Parathyroid adenoma (tissue), 2 donors: ENCODE data around the gene DDX39B.
"Not testable (repeated sequence)": the region's sequence is repeated elsewhere in the genome, so short reads cannot be mapped to it uniquely, and the experiment has no call there.

ENCODE experiments used
- H2AFZ ChIP-seq: fragments of 300-600 bp; sonication (generic); one replicate; pipeline ENCODE4 v1.7.0; 2017; ENCODE audit warnings: antibody characterized with exemption, mild to moderate bottlenecking
- H3K27ac ChIP-seq: fragments of 300-600 bp; sonication (generic); one replicate; pipeline ENCODE4 v1.7.0; 2017
- H3K27me3 ChIP-seq: fragments of 300-600 bp; sonication (generic); one replicate; pipeline ENCODE4 v1.7.0; 2017; ENCODE audit warnings: low read length; ENCODE audit not compliant: control insufficient read depth, insufficient read depth
- H3K36me3 ChIP-seq: fragments of 300-600 bp; sonication (generic); one replicate; pipeline ENCODE4 v1.7.0; 2017; ENCODE audit warnings: low read length; ENCODE audit not compliant: control insufficient read depth, insufficient read depth
- H3K4me1 ChIP-seq: fragments of 300-600 bp; sonication (generic); one replicate; pipeline ENCODE4 v1.7.0; 2017; ENCODE audit warnings: control low read depth
- H3K4me2 ChIP-seq: fragments of 300-600 bp; sonication (generic); one replicate; pipeline ENCODE4 v1.7.0; 2017; ENCODE audit warnings: low read length
- H3K4me3 ChIP-seq: fragments of 300-600 bp; sonication (generic); one replicate; pipeline ENCODE4 v1.7.0; 2017; ENCODE audit warnings: low read depth, low read length
- H3K79me2 ChIP-seq: fragments of 300-600 bp; sonication (generic); one replicate; pipeline ENCODE4 v1.7.0; 2017; ENCODE audit warnings: control low read depth
- H3K9ac ChIP-seq: fragments of 300-600 bp; sonication (generic); one replicate; pipeline ENCODE4 v1.7.0; 2017; ENCODE audit warnings: mild to moderate bottlenecking
- H3K9me3 ChIP-seq: fragments of 300-600 bp; sonication (generic); one replicate; pipeline ENCODE4 v1.7.0; 2017; ENCODE audit warnings: low read length; ENCODE audit not compliant: control insufficient read depth
- CTCF ChIP-seq: fragments of 300-600 bp; sonication (generic); IDR thresholded peaks from one replicate; pipeline ENCODE4 v1.7.0; 2017; ENCODE audit warnings: antibody characterized with exemption, mild to moderate bottlenecking
- donor health status: primary hyperparathyroidism.

DDX39B gene

GRCh38 chr6:31525553-31525931 lies 16.3 kb downstream of the DDX39B start:
- Histone ChIP-seq H3K79me2 (no peaks in the 10 kb centered on the region), H3K4me1 (no peaks in the 10 kb centered on the region), H2AFZ (no peak overlapping the region), H3K27ac (no peak overlapping the region), H3K4me3 (no peak overlapping the region), H3K27me3 (no peaks in the 10 kb centered on the region), H3K9me3 (no peaks in the 10 kb centered on the region), H3K36me3 (no peaks in the 10 kb centered on the region), H3K9ac (no peak overlapping the region), H3K4me2 (no peak overlapping the region)
- TF ChIP-seq CTCF: no peak

DNA sequence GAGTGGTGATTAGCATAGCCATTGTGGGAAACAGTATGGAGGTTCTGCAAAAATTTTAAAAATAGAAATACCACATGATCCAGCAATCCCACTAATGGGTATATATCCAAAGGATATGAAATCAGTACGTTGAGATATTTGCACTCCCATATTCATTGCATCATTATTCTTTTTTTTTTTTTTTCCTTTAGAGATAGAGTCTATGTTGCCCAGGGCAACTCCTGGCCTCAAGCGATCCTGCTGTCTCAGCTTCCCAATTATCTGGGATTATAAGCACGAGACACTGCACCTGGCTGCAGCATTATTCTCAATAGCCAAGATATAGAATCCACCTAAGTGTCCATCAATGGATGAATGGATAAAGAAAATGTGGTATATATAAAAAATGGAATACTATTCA lies 20.0 kb downstream of the DDX39B start:
- H3K27ac ChIP-seq: no peak overlapping the region
- no peak overlapping the region for H3K4me2 ChIP-seq
- no peaks in the 10 kb centered on the region for H3K79me2 ChIP-seq
- no peaks in the 10 kb centered on the region for H3K27me3 ChIP-seq
- no peaks in the 10 kb centered on the region for H3K9me3 ChIP-seq
- H3K36me3 ChIP-seq: no peaks in the 10 kb centered on the region
- no peak overlapping the region for H2AFZ ChIP-seq
- TF ChIP-seq CTCF: no peak
- H3K9ac ChIP-seq: no peak overlapping the region
- H3K4me3 ChIP-seq: no peak overlapping the region
- H3K4me1 ChIP-seq: no peaks in the 10 kb centered on the region

- no peak overlapping the region for H3K4me2 ChIP-seq
- no peak overlapping the region for H3K4me3 ChIP-seq
- TF ChIP-seq CTCF: no peak
- H3K79me2 ChIP-seq: no peaks in the 10 kb centered on the region
- no peaks in the 10 kb centered on the region for H3K4me1 ChIP-seq
- no peak overlapping the region for H3K27ac ChIP-seq
- no peak overlapping the region for H3K9ac ChIP-seq
- H2AFZ ChIP-seq: no peak overlapping the region
- H3K9me3 ChIP-seq: no peaks in the 10 kb centered on the region
- H3K36me3 ChIP-seq: no peaks in the 10 kb centered on the region
- H3K27me3 ChIP-seq: no peaks in the 10 kb centered on the region
Measured at GRCh38 chr6:31513456-31514165, 28.2 kb downstream of the DDX39B start.

DNA sequence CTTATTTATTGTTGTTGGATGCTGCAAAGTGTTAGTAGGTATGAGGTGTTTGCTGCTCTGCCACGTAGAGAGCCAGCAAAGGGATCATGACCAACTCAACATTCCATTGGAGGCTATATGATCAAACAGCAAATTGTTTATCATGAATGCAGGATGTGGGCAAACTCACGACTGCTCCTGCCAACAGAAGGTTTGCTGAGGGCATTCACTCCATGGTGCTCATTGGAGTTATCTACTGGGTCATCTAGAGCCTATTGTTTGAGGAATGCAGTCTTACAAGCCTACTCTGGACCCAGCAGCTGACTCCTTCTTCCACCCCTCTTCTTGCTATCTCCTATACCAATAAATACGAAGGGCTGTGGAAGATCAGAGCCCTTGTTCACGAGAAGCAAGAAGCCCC lies 31.8 kb downstream of the DDX39B start:
- no peaks in the 10 kb centered on the region for H3K4me1 ChIP-seq
- no peak overlapping the region for H3K27ac ChIP-seq
- no peak overlapping the region for H3K9ac ChIP-seq
- no peak overlapping the region for H3K4me2 ChIP-seq
- no peaks in the 10 kb centered on the region for H3K79me2 ChIP-seq
- no peaks in the 10 kb centered on the region for H3K36me3 ChIP-seq
- TF ChIP-seq CTCF: no peak
- no peak overlapping the region for H2AFZ ChIP-seq
- no peaks in the 10 kb centered on the region for H3K9me3 ChIP-seq
- H3K27me3 ChIP-seq: no peaks in the 10 kb centered on the region
- no peak overlapping the region for H3K4me3 ChIP-seq

DNA sequence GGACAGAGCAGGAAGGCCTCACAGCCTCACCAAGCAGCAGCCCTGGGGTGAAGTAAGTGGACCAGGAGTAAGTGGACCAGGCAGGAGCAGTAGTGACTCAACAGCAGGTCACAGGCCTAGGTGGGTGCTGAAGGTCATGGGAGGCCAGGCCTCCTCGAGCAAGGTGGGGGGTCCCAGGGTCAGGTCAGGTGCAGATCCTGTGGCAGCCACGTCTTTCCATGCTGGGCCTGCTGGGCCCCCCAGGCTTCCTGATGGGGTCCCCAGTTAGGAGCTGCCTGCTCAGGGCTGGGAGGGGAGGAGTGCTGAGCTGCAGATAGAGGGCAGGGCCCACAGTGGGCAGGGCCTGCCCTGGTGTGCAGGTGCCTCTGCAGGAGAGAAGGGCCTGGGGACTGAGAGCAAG lies 32.8 kb downstream of the DDX39B start:
- H3K27ac ChIP-seq, H3K9ac ChIP-seq, H3K9me3 ChIP-seq, H3K4me2 ChIP-seq, H3K4me1 ChIP-seq, H3K27me3 ChIP-seq, H2AFZ ChIP-seq, H3K36me3 ChIP-seq, H3K4me3 ChIP-seq, H3K79me2 ChIP-seq: not testable (repeated sequence)
